Measurements from ENCODE around the gene MT1B.
"Not testable (repeated sequence)": the region's sequence is repeated elsewhere in the genome, so short reads cannot be mapped to it uniquely, and the experiment has no call there.

The MT1B gene

GRCh38 chr16:56637814-56638750 lies 13.6 kb upstream of the MT1B start, which contains the start of gene MT1A:
MT1A (plus strand) TSS chr16:56638666; CDS start chr16:56638739, 73 bp downstream.
- DNase-seq (ENCODE audit: low spot score), result no peak

- DNase-seq (ENCODE audit: low spot score), result no peak
Measured at GRCh38 chr16:56639045-56639444, 12.6 kb upstream of the MT1B start.

- no peak for DNase-seq (ENCODE audit: low spot score)
Measured at GRCh38 chr16:56640076-56640475, 11.6 kb upstream of the MT1B start.

- no peak for DNase-seq (ENCODE audit: low spot score)
Measured at GRCh38 chr16:56641166-56641565, 10.5 kb upstream of the MT1B start.

GRCh38 chr16:56643080-56643778 lies 8.5 kb upstream of the MT1B start:
- DNase-seq (ENCODE audit: low spot score), result peak; percentile 79

GRCh38 chr16:56643833-56644232 lies 7.9 kb upstream of the MT1B start:
- no peak for DNase-seq (ENCODE audit: low spot score)

- no peak for DNase-seq (ENCODE audit: low spot score)
Measured at GRCh38 chr16:56645311-56645710, 6.4 kb upstream of the MT1B start.

- no peak for DNase-seq (ENCODE audit: low spot score)
Measured at GRCh38 chr16:56645838-56646237, 5.8 kb upstream of the MT1B start.

- DNase-seq (ENCODE audit: low spot score), result no peak
Measured at GRCh38 chr16:56647641-56648431, 3.9 kb upstream of the MT1B start.

- no peak for DNase-seq (ENCODE audit: low spot score)
Measured at GRCh38 chr16:56649271-56649670, 2.4 kb upstream of the MT1B start.

GRCh38 chr16:56649820-56650219 lies 1.9 kb upstream of the MT1B start:
- no peak for DNase-seq (ENCODE audit: low spot score)

- no peak for DNase-seq (ENCODE audit: low spot score)
Measured at GRCh38 chr16:56652600-56652999, 914 bp downstream of the MT1B start.

- no peak for DNase-seq (ENCODE audit: low spot score)
Measured at GRCh38 chr16:56653218-56653617, 1.5 kb downstream of the MT1B start.

GRCh38 chr16:56657555-56658326 lies 6.1 kb downstream of the MT1B start, which contains the start of gene MT1F:
MT1F (plus strand) TSS chr16:56657959; CDS start chr16:56658059, 100 bp downstream.
- peak; percentile 63 for DNase-seq (ENCODE audit: low spot score)

GRCh38 chr16:56658327-56658875 lies 6.7 kb downstream of the MT1B start:
- no peak for DNase-seq (ENCODE audit: low spot score)

GRCh38 chr16:56662357-56663354 lies 11.0 kb downstream of the MT1B start:
- no peak for DNase-seq (ENCODE audit: low spot score)

GRCh38 chr16:56664506-56664905 lies 12.8 kb downstream of the MT1B start:
- DNase-seq (ENCODE audit: low spot score), result no peak

- not testable (repeated sequence) for DNase-seq (ENCODE audit: low spot score)
Measured at GRCh38 chr16:56665286-56666261, 13.9 kb downstream of the MT1B start.
